HG02642 (cell line): ENCODE data around the gene RRP15.

Experiments used
- ATAC-seq: cut with Tn5 transposase; IDR thresholded peaks from one replicate; pipeline ENCODE4 v1.9.1; 2021; ENCODE audit warnings: mild to moderate bottlenecking; ENCODE audit not compliant: unreplicated experiment, poor library complexity

The RRP15 gene

GRCh38 chr1:218284917-218285635, at the start of gene RRP15:
TSS of gene RRP15 (plus strand) at chr1:218285293. CDS start at chr1:218285317, 24 bp downstream.
- peak; percentile 100 for ATAC-seq

GRCh38 chr1:218242171-218242570, 42.9 kb upstream of the RRP15 start:
- no peak for ATAC-seq

GRCh38 chr1:218247339-218247738, 37.8 kb upstream of the RRP15 start:
- ATAC-seq: no peak

GRCh38 chr1:218249338-218250140, 35.6 kb upstream of the RRP15 start:
- no peak for ATAC-seq

GRCh38 chr1:218250492-218250891, 34.6 kb upstream of the RRP15 start:
- no peak for ATAC-seq

- ATAC-seq: no peak
Observed at GRCh38 chr1:218254296-218254946, 30.7 kb upstream of the RRP15 start.

GRCh38 chr1:218255090-218255489, 30.0 kb upstream of the RRP15 start:
- no peak for ATAC-seq

GRCh38 chr1:218257371-218257770, 27.7 kb upstream of the RRP15 start:
- no peak for ATAC-seq

- no peak for ATAC-seq
Observed at GRCh38 chr1:218257971-218258370, 27.1 kb upstream of the RRP15 start.

GRCh38 chr1:218259339-218259738, 25.8 kb upstream of the RRP15 start:
- no peak for ATAC-seq

- ATAC-seq: no peak
Observed at GRCh38 chr1:218259800-218260199, 25.3 kb upstream of the RRP15 start.

- no peak for ATAC-seq
Observed at GRCh38 chr1:218262259-218262658, 22.8 kb upstream of the RRP15 start.

- no peak for ATAC-seq
Observed at GRCh38 chr1:218266356-218266755, 18.7 kb upstream of the RRP15 start.

GRCh38 chr1:218272366-218272765, 12.7 kb upstream of the RRP15 start:
- no peak for ATAC-seq

- ATAC-seq: no peak
Observed at GRCh38 chr1:218273762-218274479, 11.2 kb upstream of the RRP15 start.

- no peak for ATAC-seq
Observed at GRCh38 chr1:218274511-218274910, 10.6 kb upstream of the RRP15 start.

- no peak for ATAC-seq
Observed at GRCh38 chr1:218275823-218276222, 9.3 kb upstream of the RRP15 start.

- ATAC-seq: no peak
Observed at GRCh38 chr1:218281285-218281684, 3.8 kb upstream of the RRP15 start.

- ATAC-seq: peak; percentile 37
Observed at GRCh38 chr1:218284377-218284916, 646 bp upstream of the RRP15 start.

- no peak for ATAC-seq
Observed at GRCh38 chr1:218292515-218292914, 7.4 kb downstream of the RRP15 start.
